ENCODE data around the gene ANKRD13D. TPM values are rescaled to one million over a fixed set of nuclear protein-coding genes. Genes with fewer than 3 reads are reported as not detected.

Gene ANKRD13D
- polyA plus RNA-seq, 1 of the 3 experiments (the other 2 are of a cell fraction) = 50.2 TPM

DNA sequence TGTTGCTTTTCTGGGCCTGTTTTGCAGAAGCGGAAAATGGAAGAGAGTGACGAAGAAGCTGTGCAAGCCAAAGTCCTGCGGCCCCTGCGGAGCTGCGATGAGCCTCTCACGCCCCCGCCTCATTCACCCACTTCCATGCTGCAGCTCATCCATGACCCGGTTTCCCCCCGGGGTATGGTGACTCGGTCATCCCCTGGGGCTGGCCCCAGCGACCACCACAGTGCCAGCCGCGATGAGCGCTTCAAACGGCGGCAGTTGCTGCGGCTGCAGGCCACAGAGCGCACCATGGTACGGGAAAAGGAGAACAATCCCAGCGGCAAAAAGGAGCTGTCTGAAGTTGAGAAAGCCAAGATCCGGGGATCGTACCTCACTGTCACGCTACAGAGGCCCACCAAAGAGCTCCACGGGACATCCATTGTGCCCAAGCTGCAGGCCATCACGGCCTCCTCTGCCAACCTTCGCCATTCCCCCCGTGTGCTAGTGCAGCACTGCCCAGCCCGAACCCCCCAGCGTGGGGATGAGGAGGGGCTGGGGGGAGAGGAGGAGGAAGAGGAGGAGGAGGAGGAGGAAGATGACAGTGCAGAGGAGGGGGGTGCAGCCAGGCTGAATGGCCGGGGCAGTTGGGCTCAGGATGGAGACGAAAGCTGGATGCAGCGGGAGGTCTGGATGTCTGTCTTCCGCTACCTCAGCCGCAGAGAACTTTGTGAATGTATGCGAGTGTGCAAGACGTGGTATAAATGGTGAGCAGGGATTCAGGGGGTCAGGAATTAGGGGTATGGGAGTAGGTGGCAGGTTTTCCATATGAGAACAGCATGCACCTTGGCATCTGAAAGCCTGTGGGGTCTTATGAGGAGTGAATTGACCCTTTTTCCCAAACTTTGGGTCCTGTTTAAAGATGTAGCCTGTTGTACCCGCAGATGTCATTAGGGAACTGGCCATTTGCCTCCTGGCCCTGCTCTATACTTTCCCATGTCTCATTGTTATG, 38.8 kb upstream of the ANKRD13D start:
- CTCF ChIA-PET = interaction anchor here (0.6 to 5.1 kb wide), 6 partner anchors 13 to 169 kb away, joined by 3 to 54 read pairs (median 4); no protein-coding TSS in a partner anchor
- Histone ChIP-seq H3K36me3 (replicated peaks in 1 of 2; ENCODE audit: control insufficient read depth in 1 of 2, insufficient read depth in 2 of 2, low read length in 1 of 2) (peaks cover 64 to 89% of the 10 kb centered on the region in 2 experiments), H3K4me2 (no peak overlapping the region), H3K9me3 (no peaks in the 10 kb centered on the region), H3K4me1 (ENCODE audit: control insufficient read depth in 1 of 2, insufficient read depth in 2 of 2, low read depth in 1 of 2, low read length in 1 of 2) (no peaks in the 10 kb centered on the region), H3F3A (replicated peaks; ENCODE audit: insufficient read depth) (peaks cover 3% of the 10 kb centered on the region), H3K27ac (ENCODE audit: low read depth in 2 of 2, low read length in 1 of 2) (no peak overlapping the region), H3K79me2 (ENCODE audit: insufficient read depth) (peaks cover 8% of the 10 kb centered on the region; the same call in 1 of the 2 replicates), H2AFZ (ENCODE audit: low read depth) (no peak overlapping the region), H3K27me3 (ENCODE audit: insufficient read depth) (no peaks in the 10 kb centered on the region), H3K4me3 (ENCODE audit: low read depth in 2 of 2, low read length in 1 of 2) (no peak overlapping the region), H3K9ac (no peak overlapping the region), H4K20me1 (ENCODE audit: insufficient read depth) (peaks cover 10% of the 10 kb centered on the region; the same call in 1 of the 2 replicates), H3K9me2 (no peaks in the 10 kb centered on the region)
- no peak for DNase-seq
- POLR2A ChIA-PET = interaction anchor here (1.2 kb wide), 1 partner anchor 11 kb away, joined by 3 read pairs; no protein-coding TSS in a partner anchor
- TF ChIP-seq SMC3 (IDR thresholded peaks at IDR 0.05; ENCODE audit: low read depth, low read length) = no peak
- TF ChIP-seq, protein P1, sequence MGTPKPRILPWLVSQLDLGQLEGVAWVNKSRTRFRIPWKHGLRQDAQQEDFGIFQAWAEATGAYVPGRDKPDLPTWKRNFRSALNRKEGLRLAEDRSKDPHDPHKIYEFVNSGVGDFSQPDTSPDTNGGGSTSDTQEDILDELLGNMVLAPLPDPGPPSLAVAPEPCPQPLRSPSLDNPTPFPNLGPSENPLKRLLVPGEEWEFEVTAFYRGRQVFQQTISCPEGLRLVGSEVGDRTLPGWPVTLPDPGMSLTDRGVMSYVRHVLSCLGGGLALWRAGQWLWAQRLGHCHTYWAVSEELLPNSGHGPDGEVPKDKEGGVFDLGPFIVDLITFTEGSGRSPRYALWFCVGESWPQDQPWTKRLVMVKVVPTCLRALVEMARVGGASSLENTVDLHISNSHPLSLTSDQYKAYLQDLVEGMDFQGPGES (IDR thresholded peaks at IDR 0.05; ENCODE audit: low read depth, low read length) = no peak
- WGBS (ENCODE audit: low lambda C conversion rate) = 97% methylated on average over 33 of the region's 37 CpGs

DNA sequence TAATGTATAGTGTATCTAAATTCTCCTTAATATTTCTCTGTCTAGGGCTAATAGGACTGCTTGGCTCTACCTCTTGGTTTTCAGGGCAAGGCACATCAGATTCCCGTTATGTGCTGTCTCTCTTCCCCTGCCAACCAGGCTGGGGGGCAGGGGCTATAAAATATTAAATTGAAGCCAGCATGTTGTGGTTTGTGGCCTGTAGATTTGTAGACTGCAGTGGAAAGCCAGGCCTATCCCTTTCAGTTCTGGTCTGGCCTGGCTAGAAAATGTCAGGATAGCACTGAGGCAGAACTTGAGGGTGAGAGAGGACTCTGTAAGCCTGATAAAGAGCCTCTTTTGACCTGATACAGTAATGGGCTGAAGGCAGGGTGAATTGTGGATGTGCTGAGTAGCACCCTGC, 37.3 kb upstream of the ANKRD13D start:
- Histone ChIP-seq H3K36me3 (replicated peaks in 1 of 2; ENCODE audit: control insufficient read depth in 1 of 2, insufficient read depth in 2 of 2, low read length in 1 of 2) (peaks cover 59 to 89% of the 10 kb centered on the region in 2 experiments), H2AFZ (ENCODE audit: low read depth) (no peak overlapping the region), H3K27ac (ENCODE audit: low read depth in 2 of 2, low read length in 1 of 2) (no peak overlapping the region; a peak in 1 of 4 replicates), H3K27me3 (ENCODE audit: insufficient read depth) (no peaks in the 10 kb centered on the region), H3K4me1 (ENCODE audit: control insufficient read depth in 1 of 2, insufficient read depth in 2 of 2, low read depth in 1 of 2, low read length in 1 of 2) (no peaks in the 10 kb centered on the region), H3K9me3 (no peaks in the 10 kb centered on the region), H3F3A (replicated peaks; ENCODE audit: insufficient read depth) (peaks cover 5% of the 10 kb centered on the region), H3K4me3 (ENCODE audit: low read depth in 2 of 2, low read length in 1 of 2) (no peak overlapping the region), H3K9me2 (no peaks in the 10 kb centered on the region), H3K79me2 (ENCODE audit: insufficient read depth) (no peaks in the 10 kb centered on the region), H3K4me2 (no peak overlapping the region), H4K20me1 (ENCODE audit: insufficient read depth) (peaks cover 10% of the 10 kb centered on the region; the same call in 1 of the 2 replicates), H3K9ac (no peak overlapping the region)
- TF ChIP-seq TEAD4 (IDR thresholded peaks at IDR 0.05; ENCODE audit: borderline replicate concordance, insufficient read depth) = no peak
- no peak for TF ChIP-seq FOXJ3 (CRISPR knock-in tag; IDR thresholded peaks at IDR 0.05)
- TF ChIP-seq NFIC (IDR thresholded peaks at IDR 0.05; ENCODE audit: borderline replicate concordance) = no peak
- TF ChIP-seq RXRA (IDR thresholded peaks at IDR 0.05; ENCODE audit: borderline replicate concordance, low read depth) = no peak
- TF ChIP-seq FOXM1 (IDR thresholded peaks at IDR 0.05; ENCODE audit: low read depth) = no peak
- TF ChIP-seq EP300 (IDR thresholded peaks at IDR 0.05; ENCODE audit: borderline replicate concordance in 1 of 2, low read depth in 1 of 2, low read length in 1 of 2) = no peak
- TF ChIP-seq, protein P2, sequence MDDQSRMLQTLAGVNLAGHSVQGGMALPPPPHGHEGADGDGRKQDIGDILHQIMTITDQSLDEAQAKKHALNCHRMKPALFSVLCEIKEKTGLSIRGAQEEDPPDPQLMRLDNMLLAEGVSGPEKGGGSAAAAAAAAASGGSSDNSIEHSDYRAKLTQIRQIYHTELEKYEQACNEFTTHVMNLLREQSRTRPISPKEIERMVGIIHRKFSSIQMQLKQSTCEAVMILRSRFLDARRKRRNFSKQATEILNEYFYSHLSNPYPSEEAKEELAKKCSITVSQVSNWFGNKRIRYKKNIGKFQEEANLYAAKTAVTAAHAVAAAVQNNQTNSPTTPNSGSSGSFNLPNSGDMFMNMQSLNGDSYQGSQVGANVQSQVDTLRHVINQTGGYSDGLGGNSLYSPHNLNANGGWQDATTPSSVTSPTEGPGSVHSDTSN (IDR thresholded peaks at IDR 0.05) = no peak
- TF ChIP-seq, protein P3, sequence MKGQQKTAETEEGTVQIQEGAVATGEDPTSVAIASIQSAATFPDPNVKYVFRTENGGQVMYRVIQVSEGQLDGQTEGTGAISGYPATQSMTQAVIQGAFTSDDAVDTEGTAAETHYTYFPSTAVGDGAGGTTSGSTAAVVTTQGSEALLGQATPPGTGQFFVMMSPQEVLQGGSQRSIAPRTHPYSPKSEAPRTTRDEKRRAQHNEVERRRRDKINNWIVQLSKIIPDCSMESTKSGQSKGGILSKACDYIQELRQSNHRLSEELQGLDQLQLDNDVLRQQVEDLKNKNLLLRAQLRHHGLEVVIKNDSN (IDR thresholded peaks at IDR 0.05; ENCODE audit: borderline replicate concordance, low read depth) = no peak
- no peak for TF ChIP-seq RAD21 (IDR thresholded peaks at IDR 0.05; ENCODE audit: low read length)
- TF ChIP-seq EZH2phosphoT487 (IDR thresholded peaks at IDR 0.05; ENCODE audit: borderline replicate concordance, low read depth) = no peak
- TF ChIP-seq SMC3 (IDR thresholded peaks at IDR 0.05; ENCODE audit: low read depth, low read length) = no peak
- no peak for TF ChIP-seq RCOR1 (IDR thresholded peaks at IDR 0.05; ENCODE audit: low read length)
- no peak for TF ChIP-seq TCF12 (IDR thresholded peaks at IDR 0.05)
- no peak for TF ChIP-seq TAF1 (IDR thresholded peaks at IDR 0.05; ENCODE audit: borderline replicate concordance, low read depth, low read length)
- TF ChIP-seq, protein P4, sequence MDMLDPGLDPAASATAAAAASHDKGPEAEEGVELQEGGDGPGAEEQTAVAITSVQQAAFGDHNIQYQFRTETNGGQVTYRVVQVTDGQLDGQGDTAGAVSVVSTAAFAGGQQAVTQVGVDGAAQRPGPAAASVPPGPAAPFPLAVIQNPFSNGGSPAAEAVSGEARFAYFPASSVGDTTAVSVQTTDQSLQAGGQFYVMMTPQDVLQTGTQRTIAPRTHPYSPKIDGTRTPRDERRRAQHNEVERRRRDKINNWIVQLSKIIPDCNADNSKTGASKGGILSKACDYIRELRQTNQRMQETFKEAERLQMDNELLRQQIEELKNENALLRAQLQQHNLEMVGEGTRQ (IDR thresholded peaks at IDR 0.05; ENCODE audit: borderline replicate concordance, low read depth, low read length) = no peak
- TF ChIP-seq, protein P5, sequence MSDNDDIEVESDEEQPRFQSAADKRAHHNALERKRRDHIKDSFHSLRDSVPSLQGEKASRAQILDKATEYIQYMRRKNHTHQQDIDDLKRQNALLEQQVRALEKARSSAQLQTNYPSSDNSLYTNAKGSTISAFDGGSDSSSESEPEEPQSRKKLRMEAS (IDR thresholded peaks at IDR 0.05; ENCODE audit: low read depth) = no peak
- TF ChIP-seq RFX5 (IDR thresholded peaks at IDR 0.05; ENCODE audit: low read length) = no peak
- TF ChIP-seq, protein P1 (IDR thresholded peaks at IDR 0.05; ENCODE audit: low read depth, low read length) = no peak
- no peak for TF ChIP-seq CHD2 (IDR thresholded peaks at IDR 0.05; ENCODE audit: low read length, partially characterized antibody)
- TF ChIP-seq MEF2A (IDR thresholded peaks at IDR 0.05; ENCODE audit: borderline replicate concordance, low read depth) = no peak
- ChIA-PET CTCF (interaction anchor here (0.6 to 5.1 kb wide), 5 partner anchors 11 to 397 kb away, joined by 3 to 54 read pairs (median 11); no protein-coding TSS in a partner anchor), POLR2A (interaction anchor here (1.2 kb wide), 1 partner anchor 12 kb away, joined by 3 read pairs; no protein-coding TSS in a partner anchor)
- no peak for DNase-seq
- WGBS (ENCODE audit: low lambda C conversion rate) = 92% methylated on average over 1 of the region's 1 CpG

All from SK-N-SH (cell line).